Head of caudate nucleus (tissue), 42 donors: ENCODE measurements around the gene WT1.

ENCODE experiments used
- DNase-seq, 42 donors: peaks; one replicate each; pipeline versions ENCODE4 v3.0.0 to v3.0.0-alpha.2; 2020 to 2021; ENCODE audit warnings: mixed read lengths in 7 of 42
- intact Hi-C: fragments of 100-400 bp; cut with DNase I; formaldehyde crosslinking; loops from one replicate; pipeline ENCODE4 v1.15.0; 2022

Gene WT1

DNA sequence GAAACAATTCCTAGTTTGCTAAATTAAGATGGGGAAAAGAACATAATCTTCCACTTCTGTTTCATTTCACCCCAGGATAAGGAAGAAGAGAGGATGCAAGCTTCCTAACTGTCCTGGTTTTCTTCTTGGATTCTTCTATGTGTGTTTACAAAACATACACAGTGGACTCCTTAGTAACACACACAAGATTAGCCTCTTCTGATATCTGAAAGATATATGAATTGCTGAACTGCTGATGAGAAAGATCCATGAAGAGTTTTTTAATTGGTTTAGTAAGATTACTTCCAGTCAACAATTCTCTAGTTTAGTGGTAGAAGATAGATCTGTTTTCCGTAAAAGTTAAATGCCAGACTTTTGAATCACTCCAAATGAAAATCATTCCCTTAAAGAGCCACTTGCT is 86.8 kb downstream of the WT1 start:
- intact Hi-C loops = no loop called here
- no peak for DNase-seq

DNA sequence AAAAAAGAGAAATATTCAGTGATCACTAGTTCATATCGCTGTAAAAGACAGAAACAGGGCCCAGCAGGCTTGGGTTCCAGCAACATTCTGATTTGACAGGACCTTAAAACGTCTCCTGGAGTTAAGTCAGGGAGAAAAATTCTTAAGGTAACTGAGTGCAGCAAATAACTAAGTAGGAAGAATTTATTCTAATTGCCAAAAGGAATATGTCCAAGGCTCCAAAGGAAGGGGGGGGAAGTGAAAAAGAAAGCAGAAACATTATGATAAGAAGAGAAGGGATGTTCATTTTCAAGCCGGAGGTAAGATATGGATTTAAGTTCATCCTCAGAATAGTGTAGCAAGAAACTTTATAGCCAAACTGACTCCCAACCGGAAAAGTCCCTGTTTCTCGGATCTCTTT is 90.4 kb downstream of the WT1 start:
- intact Hi-C loops = no loop called here
- DNase-seq = no peak

GRCh38 chr11:32343325-32344008 is 91.9 kb downstream of the WT1 start:
- DNase-seq = no peak
- intact Hi-C loops = no loop called here

- intact Hi-C loops = no loop called here
- no peak for DNase-seq
These were observed 93.4 kb downstream of the WT1 start for GRCh38 chr11:32341620-32342613.

- intact Hi-C loops = no loop called here
- no peak for DNase-seq
These were observed 95.2 kb downstream of the WT1 start for GRCh38 chr11:32340181-32340580.
